ENCODE measurements around the gene ILF3. TPM values are rescaled to one million over a fixed set of nuclear protein-coding genes. Genes with fewer than 3 reads are reported as not detected.

The ILF3 gene
- total and polyA plus RNA-seq, 3 experiments from 2014 or later: 100.0 to 475 (median 471) TPM

DNA sequence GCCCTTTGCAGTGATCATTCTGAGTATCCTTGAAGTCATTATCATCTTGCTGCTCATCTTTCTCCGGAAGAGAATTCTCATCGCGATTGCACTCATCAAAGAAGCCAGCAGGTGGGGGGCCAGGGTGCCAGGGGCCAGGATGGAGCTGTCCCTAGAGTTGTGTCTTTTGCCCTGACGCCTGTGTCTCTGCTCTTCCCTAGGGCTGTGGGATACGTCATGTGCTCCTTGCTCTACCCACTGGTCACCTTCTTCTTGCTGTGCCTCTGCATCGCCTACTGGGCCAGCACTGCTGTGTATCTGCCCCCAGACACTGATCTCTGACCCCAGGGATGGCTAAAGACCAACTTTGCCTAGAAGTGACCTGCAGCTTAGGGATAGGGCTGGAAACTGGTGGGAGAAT lies 19.2 kb upstream of the ILF3 start:
- H3K4me3 Mint-ChIP-seq: no peak overlapping the region
- H3K36me3 Mint-ChIP-seq: peaks cover 18 to 85% (median 19%) of the 10 kb centered on the region in 3 donors
- peak overlapping the region in 3 of 8 donors; percentile 10 to 94 (median 42) for H3K27ac Mint-ChIP-seq
- Histone ChIP-seq H3K4me3 (ENCODE audit: low read length) (no peak overlapping the region), H3K9me3 (ENCODE audit: low read length) (no peaks in the 10 kb centered on the region), H3K27me3 (ENCODE audit: insufficient read depth, low read length, poor library complexity, severe bottlenecking) (no peaks in the 10 kb centered on the region), H3K36me3 (ENCODE audit: insufficient read depth, low read length) (peaks cover 68% of the 10 kb centered on the region), H3K4me1 (ENCODE audit: insufficient read depth, low read length) (no peaks in the 10 kb centered on the region), H3K27ac (ENCODE audit: low read depth, low read length) (no peak overlapping the region)
- DNase-seq: no peak
- CTCF ChIA-PET: interaction anchor here (1.0 to 3.3 kb wide), 3 partner anchors 10 to 54 kb away, joined by 3 to 18 read pairs (median 4); no protein-coding TSS in a partner anchor
- no peaks in the 10 kb centered on the region for H3K27me3 Mint-ChIP-seq
- H3K4me1 Mint-ChIP-seq: peaks cover 0 to 10% (median 8%) of the 10 kb centered on the region in 3 donors
- POLR2A ChIA-PET: no interaction called here
- H3K9me3 Mint-ChIP-seq: no peaks in the 10 kb centered on the region

DNA sequence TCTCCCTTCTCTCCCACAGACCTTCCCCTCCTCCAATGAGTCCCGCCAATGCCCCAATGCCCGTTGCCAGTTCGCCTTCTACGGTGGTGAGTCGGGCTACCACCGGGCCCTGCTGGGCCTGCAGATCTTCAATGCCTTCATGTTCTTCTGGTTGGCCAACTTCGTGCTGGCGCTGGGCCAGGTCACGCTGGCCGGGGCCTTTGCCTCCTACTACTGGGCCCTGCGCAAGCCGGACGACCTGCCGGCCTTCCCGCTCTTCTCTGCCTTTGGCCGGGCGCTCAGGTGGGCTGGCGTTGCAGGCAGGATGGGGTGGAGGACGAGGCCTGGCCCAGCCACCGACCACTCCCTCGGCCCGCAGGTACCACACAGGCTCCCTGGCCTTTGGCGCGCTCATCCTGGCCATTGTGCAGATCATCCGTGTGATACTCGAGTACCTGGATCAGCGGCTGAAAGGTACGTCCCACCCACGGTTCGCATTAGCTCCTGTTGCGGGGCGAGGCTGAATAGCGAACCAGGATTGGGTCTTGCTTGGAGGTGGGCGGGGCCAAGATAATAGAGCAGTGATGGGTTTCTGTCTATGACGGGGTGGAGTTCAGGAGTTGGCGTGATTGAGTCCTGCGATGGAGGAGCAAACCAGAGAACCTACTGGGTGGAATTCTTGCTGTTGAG lies 17.7 kb upstream of the ILF3 start:
- ChIA-PET CTCF (interaction anchor here (0.8 to 1.7 kb wide), 2 partner anchors 8 to 10 kb away, joined by 3 to 4 read pairs; no protein-coding TSS in a partner anchor), POLR2A (no interaction called here)
- H3K4me1 ChIP-seq (ENCODE audit: insufficient read depth, low read length): no peaks in the 10 kb centered on the region
- H3K27me3 ChIP-seq (ENCODE audit: insufficient read depth, low read length, poor library complexity, severe bottlenecking): no peaks in the 10 kb centered on the region
- Mint-ChIP-seq H3K4me3 (no peak overlapping the region), H3K27ac (peak overlapping the region in 4 of 8 donors; percentile 23 to 86 (median 60)), H3K36me3 (peaks cover 16 to 85% (median 19%) of the 10 kb centered on the region in 3 donors), H3K4me1 (peaks cover 0 to 10% (median 8%) of the 10 kb centered on the region in 3 donors), H3K27me3 (no peaks in the 10 kb centered on the region), H3K9me3 (no peaks in the 10 kb centered on the region)
- H3K4me3 ChIP-seq (ENCODE audit: low read length): no peak overlapping the region
- H3K36me3 ChIP-seq (ENCODE audit: insufficient read depth, low read length): peaks cover 62% of the 10 kb centered on the region
- no peaks in the 10 kb centered on the region for H3K9me3 ChIP-seq (ENCODE audit: low read length)
- DNase-seq: no peak
- H3K27ac ChIP-seq (ENCODE audit: low read depth, low read length): no peak overlapping the region

DNA sequence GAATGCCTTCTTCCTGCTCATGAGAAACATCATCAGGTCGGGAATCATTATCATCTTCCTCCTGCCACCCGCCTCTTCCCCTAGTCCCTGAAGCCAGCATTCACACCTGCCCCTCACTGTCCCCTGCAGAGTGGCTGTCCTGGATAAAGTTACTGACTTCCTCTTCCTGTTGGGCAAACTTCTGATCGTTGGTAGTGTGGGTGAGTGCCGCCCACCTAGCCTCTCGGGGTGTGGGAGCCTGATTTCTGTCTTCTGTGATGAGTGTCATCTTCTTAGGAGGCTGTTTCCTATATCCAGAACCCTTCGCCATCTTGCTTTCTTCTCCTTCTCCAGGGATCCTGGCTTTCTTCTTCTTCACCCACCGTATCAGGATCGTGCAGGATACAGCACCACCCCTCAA lies 16.3 kb upstream of the ILF3 start:
- ChIA-PET POLR2A (no interaction called here), CTCF (no interaction called here)
- H3K27me3 Mint-ChIP-seq: peaks cover 0 to 2% of the 10 kb centered on the region in 2 donors

DNA sequence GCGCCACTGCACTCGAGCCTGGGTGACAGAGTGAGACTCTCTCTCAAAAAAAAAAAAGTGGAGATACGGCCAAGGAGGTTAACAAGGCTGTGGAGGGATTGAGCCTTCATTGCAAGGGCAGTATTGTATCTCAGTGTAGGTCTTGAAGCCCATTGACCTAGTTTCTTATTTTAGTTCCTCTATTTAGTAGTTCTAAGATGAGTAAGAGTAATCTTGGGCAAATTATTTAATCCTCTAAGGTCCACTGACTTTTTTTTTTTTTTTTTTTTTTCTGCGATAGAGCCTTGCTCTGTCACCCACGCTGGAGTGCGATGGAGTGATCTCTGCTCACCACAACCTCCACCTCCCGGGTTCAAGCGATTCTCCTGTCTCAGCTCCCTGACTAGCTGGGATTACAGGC lies 14.3 kb upstream of the ILF3 start:
- Mint-ChIP-seq H3K36me3 (peaks cover 16 to 86% (median 18%) of the 10 kb centered on the region in 3 donors), H3K4me3 (no peak overlapping the region), H3K27ac (peak overlapping the region in 3 of 8 donors; percentile 39 to 82 (median 77)), H3K9me3 (no peaks in the 10 kb centered on the region), H3K4me1 (peaks cover 15 to 33% (median 18%) of the 10 kb centered on the region in 3 donors), H3K27me3 (peaks cover 0 to 2% of the 10 kb centered on the region in 2 donors)
- no peaks in the 10 kb centered on the region for H3K27me3 ChIP-seq (ENCODE audit: insufficient read depth, low read length, poor library complexity, severe bottlenecking)
- POLR2A ChIA-PET: interaction anchor here (0.7 to 1.1 kb wide), 3 partner anchors 35 to 446 kb away, joined by 3 to 4 read pairs (median 4); no protein-coding TSS in a partner anchor
- CTCF ChIA-PET: interaction anchor here (15.7 kb wide), 1 partner anchor 59 kb away, joined by 371 read pairs; no protein-coding TSS in a partner anchor
- H3K9me3 ChIP-seq (ENCODE audit: low read length): no peaks in the 10 kb centered on the region
- peaks cover 21% of the 10 kb centered on the region for H3K4me1 ChIP-seq (ENCODE audit: insufficient read depth, low read length)
- no peak overlapping the region for H3K27ac ChIP-seq (ENCODE audit: low read depth, low read length)
- H3K36me3 ChIP-seq (ENCODE audit: insufficient read depth, low read length): peaks cover 46% of the 10 kb centered on the region
- H3K4me3 ChIP-seq (ENCODE audit: low read length): no peak overlapping the region
- no peak for DNase-seq

More for the DNA sequence above, 16.3 kb upstream of the ILF3 start:
- H3K9me3 Mint-ChIP-seq: no peaks in the 10 kb centered on the region
- Histone ChIP-seq H3K36me3 (ENCODE audit: insufficient read depth, low read length) (peaks cover 53% of the 10 kb centered on the region), H3K27ac (ENCODE audit: low read depth, low read length) (no peak overlapping the region), H3K4me1 (ENCODE audit: insufficient read depth, low read length) (peaks cover 4% of the 10 kb centered on the region), H3K27me3 (ENCODE audit: insufficient read depth, low read length, poor library complexity, severe bottlenecking) (no peaks in the 10 kb centered on the region), H3K9me3 (ENCODE audit: low read length) (no peaks in the 10 kb centered on the region), H3K4me3 (ENCODE audit: low read length) (no peak overlapping the region)
- peaks cover 16 to 86% (median 19%) of the 10 kb centered on the region in 3 donors for H3K36me3 Mint-ChIP-seq
- peak overlapping the region in 7 of 8 donors; percentile 14 to 96 (median 80) for H3K27ac Mint-ChIP-seq
- no peak overlapping the region for H3K4me3 Mint-ChIP-seq
- H3K4me1 Mint-ChIP-seq: peaks cover 0 to 15% (median 8%) of the 10 kb centered on the region in 3 donors
- DNase-seq: no peak

DNA sequence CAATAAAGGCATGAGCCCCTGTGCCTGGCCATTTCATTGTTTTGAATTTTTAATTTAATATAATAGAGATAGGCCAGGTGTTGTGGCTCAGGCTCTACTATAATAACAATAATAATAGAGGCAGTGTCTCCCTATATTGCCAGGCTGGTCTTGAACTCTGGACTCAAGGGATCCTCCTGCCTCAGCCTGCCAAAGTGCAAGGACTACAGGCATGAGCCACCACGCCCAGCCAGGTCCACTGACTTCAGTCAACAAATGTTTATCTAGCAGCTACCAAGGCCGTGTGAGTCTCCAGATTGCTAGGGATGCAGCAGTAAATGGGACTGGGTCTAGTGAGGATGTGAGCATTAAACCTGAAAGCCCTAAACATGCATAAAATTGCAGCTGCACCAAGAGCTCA lies 13.8 kb upstream of the ILF3 start:
- H3K27ac Mint-ChIP-seq: peak overlapping the region in 2 of 8 donors; percentile 17 to 73
- peaks cover 22% of the 10 kb centered on the region for H3K4me1 ChIP-seq (ENCODE audit: insufficient read depth, low read length)
- CTCF ChIA-PET: interaction anchor here (15.7 kb wide), 1 partner anchor 60 kb away, joined by 371 read pairs; no protein-coding TSS in a partner anchor
- no peak overlapping the region for H3K4me3 ChIP-seq (ENCODE audit: low read length)
- peaks cover 41% of the 10 kb centered on the region for H3K36me3 ChIP-seq (ENCODE audit: insufficient read depth, low read length)
- H3K27me3 ChIP-seq (ENCODE audit: insufficient read depth, low read length, poor library complexity, severe bottlenecking): no peaks in the 10 kb centered on the region
- H3K27me3 Mint-ChIP-seq: peaks cover 0 to 2% of the 10 kb centered on the region in 2 donors
- H3K4me1 Mint-ChIP-seq: peaks cover 16 to 33% (median 18%) of the 10 kb centered on the region in 3 donors
- no peaks in the 10 kb centered on the region for H3K9me3 Mint-ChIP-seq
- H3K27ac ChIP-seq (ENCODE audit: low read depth, low read length): no peak overlapping the region
- H3K9me3 ChIP-seq (ENCODE audit: low read length): no peaks in the 10 kb centered on the region
- no peak for DNase-seq
- H3K36me3 Mint-ChIP-seq: peaks cover 14 to 81% (median 16%) of the 10 kb centered on the region in 3 donors
- H3K4me3 Mint-ChIP-seq: no peak overlapping the region
- POLR2A ChIA-PET: interaction anchor here (0.7 to 1.1 kb wide), 2 partner anchors 36 to 43 kb away, joined by 3 to 4 read pairs; no protein-coding TSS in a partner anchor

DNA sequence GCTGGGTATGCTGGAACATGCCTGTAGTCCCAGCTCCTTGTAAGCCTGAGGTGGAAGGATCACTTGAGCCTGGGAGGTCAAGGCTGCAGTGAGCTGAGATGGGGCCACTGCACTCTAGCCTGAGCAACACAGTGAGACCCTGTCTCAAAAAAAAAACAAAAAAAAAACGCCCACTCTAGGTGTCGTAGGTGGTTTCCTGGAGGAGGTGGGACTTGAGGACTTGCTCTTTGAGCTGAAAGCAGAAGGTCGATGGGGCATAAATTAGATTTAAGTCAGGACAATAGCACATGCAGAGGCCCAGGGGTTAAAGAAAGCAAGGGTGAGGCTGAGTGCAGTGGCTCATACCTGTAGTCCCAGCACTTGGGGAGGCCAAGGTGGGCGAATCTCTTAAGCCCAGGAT lies 12.9 kb upstream of the ILF3 start:
- no peak for DNase-seq
- H3K36me3 ChIP-seq (ENCODE audit: insufficient read depth, low read length): peaks cover 32% of the 10 kb centered on the region
- no peak overlapping the region for H3K27ac ChIP-seq (ENCODE audit: low read depth, low read length)
- peak overlapping the region in 2 of 8 donors; percentile 29 for H3K27ac Mint-ChIP-seq
- ChIA-PET CTCF (interaction anchor here (1.0 to 15.7 kb wide), 2 partner anchors 58 to 61 kb away, joined by 3 to 371 read pairs; no protein-coding TSS in a partner anchor), POLR2A (interaction anchor here (0.7 to 1.1 kb wide), 3 partner anchors 37 to 157 kb away, joined by 3 to 4 read pairs (median 3); no protein-coding TSS in a partner anchor)
- H3K4me1 ChIP-seq (ENCODE audit: insufficient read depth, low read length): peaks cover 22% of the 10 kb centered on the region
- H3K36me3 Mint-ChIP-seq: peaks cover 12 to 73% (median 14%) of the 10 kb centered on the region in 3 donors
- H3K27me3 ChIP-seq (ENCODE audit: insufficient read depth, low read length, poor library complexity, severe bottlenecking): no peaks in the 10 kb centered on the region
- no peak overlapping the region for H3K4me3 ChIP-seq (ENCODE audit: low read length)
- peaks cover 16 to 30% (median 18%) of the 10 kb centered on the region in 3 donors for H3K4me1 Mint-ChIP-seq
- no peaks in the 10 kb centered on the region for H3K9me3 Mint-ChIP-seq
- H3K4me3 Mint-ChIP-seq: no peak overlapping the region
- H3K9me3 ChIP-seq (ENCODE audit: low read length): no peaks in the 10 kb centered on the region
- H3K27me3 Mint-ChIP-seq: peaks cover 0 to 2% of the 10 kb centered on the region in 2 donors

DNA sequence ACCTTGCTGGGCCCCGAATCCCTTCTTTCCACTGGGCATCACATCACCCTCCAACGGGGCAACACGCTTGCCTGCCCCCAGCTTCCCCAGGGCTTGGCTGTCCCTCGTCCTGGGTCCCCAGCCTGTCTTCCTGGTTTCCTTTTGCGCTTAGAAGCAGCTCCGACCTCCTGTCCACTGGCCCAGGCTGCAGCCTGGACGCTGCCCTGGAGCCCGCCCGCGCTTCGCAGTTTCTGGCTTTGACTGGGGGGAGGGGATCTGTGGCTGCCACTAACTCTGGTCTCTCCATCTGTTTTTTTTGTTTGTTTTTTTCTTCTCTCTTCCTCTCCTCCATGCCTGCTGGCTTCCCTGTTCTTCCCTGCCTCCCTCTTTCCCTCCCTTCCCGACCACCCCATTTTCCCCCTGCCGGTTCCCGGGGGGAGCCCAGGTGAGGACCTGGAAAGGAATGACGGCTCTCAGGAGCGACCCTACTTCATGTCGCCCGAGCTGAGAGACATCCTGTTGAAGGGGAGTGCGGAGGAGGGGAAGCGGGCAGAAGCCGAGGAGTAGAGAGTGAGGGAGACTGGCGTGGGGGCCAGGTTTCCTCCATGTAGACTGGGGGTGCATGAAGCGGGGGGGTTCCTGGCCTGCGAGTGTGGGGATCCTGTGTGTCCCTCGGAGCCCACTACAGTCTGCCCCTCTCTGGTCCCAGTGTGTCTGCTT lies 11.5 kb upstream of the ILF3 start:
- DNase-seq: no peak
- no peak overlapping the region for H3K27ac ChIP-seq (ENCODE audit: low read depth, low read length)
- Mint-ChIP-seq H3K4me3 (no peak overlapping the region), H3K27me3 (peaks cover 0 to 2% of the 10 kb centered on the region in 2 donors), H3K27ac (peak overlapping the region in 4 of 8 donors; percentile 33 to 85 (median 62)), H3K36me3 (peaks cover 9 to 59% (median 10%) of the 10 kb centered on the region in 3 donors), H3K4me1 (peaks cover 16 to 29% (median 17%) of the 10 kb centered on the region in 3 donors), H3K9me3 (no peaks in the 10 kb centered on the region)
- H3K4me1 ChIP-seq (ENCODE audit: insufficient read depth, low read length): peaks cover 22% of the 10 kb centered on the region
- no peak overlapping the region for H3K4me3 ChIP-seq (ENCODE audit: low read length)
- H3K27me3 ChIP-seq (ENCODE audit: insufficient read depth, low read length, poor library complexity, severe bottlenecking): no peaks in the 10 kb centered on the region
- H3K9me3 ChIP-seq (ENCODE audit: low read length): no peaks in the 10 kb centered on the region
- H3K36me3 ChIP-seq (ENCODE audit: insufficient read depth, low read length): peaks cover 18% of the 10 kb centered on the region
- ChIA-PET CTCF (interaction anchor here (0.5 to 15.7 kb wide), 3 partner anchors 48 to 275 kb away, joined by 3 to 371 read pairs (median 33); no protein-coding TSS in a partner anchor), POLR2A (no interaction called here)
